ENCODE results near the gene DUOX2.
"Not testable (repeated sequence)": the region's sequence is repeated elsewhere in the genome, so short reads cannot be mapped to it uniquely, and the experiment has no call there.

Gene DUOX2

GRCh38 chr15:45099549-45100165 lies 14.3 kb downstream of the DUOX2 start:
- DNase-seq: no peak

GRCh38 chr15:45097466-45097865 lies 16.5 kb downstream of the DUOX2 start:
- no peak for DNase-seq

GRCh38 chr15:45095661-45096060 lies 18.3 kb downstream of the DUOX2 start:
- no peak for DNase-seq

GRCh38 chr15:45094358-45094730 lies 19.6 kb downstream of the DUOX2 start:
- no peak for DNase-seq

GRCh38 chr15:45093622-45094357 lies 20.2 kb downstream of the DUOX2 start:
- no peak for DNase-seq

- no peak for DNase-seq
Measured at GRCh38 chr15:45093013-45093412, 21.0 kb downstream of the DUOX2 start.

- no peak for DNase-seq
Measured at GRCh38 chr15:45091576-45091975, 22.4 kb downstream of the DUOX2 start.

GRCh38 chr15:45091161-45091560 lies 22.8 kb downstream of the DUOX2 start:
- DNase-seq: peak; percentile 31

- no peak for DNase-seq
Measured at GRCh38 chr15:45089712-45090373, 24.1 kb downstream of the DUOX2 start.

GRCh38 chr15:45088801-45089711 lies 24.9 kb downstream of the DUOX2 start:
- no peak for DNase-seq

GRCh38 chr15:45087513-45087912 lies 26.5 kb downstream of the DUOX2 start:
- DNase-seq: no peak

- DNase-seq: no peak
Measured at GRCh38 chr15:45084163-45084562, 29.8 kb downstream of the DUOX2 start.

- DNase-seq: no peak
Measured at GRCh38 chr15:45083223-45083622, 30.7 kb downstream of the DUOX2 start.

- not testable (repeated sequence) for DNase-seq
Measured at GRCh38 chr15:45082412-45082811, 31.6 kb downstream of the DUOX2 start.

- not testable (repeated sequence) for DNase-seq
Measured at GRCh38 chr15:45080593-45080992, 33.4 kb downstream of the DUOX2 start.

GRCh38 chr15:45079628-45080246 lies 34.2 kb downstream of the DUOX2 start:
- not testable (repeated sequence) for DNase-seq

GRCh38 chr15:45079201-45079600 lies 34.8 kb downstream of the DUOX2 start:
- not testable (repeated sequence) for DNase-seq

GRCh38 chr15:45077391-45077790 lies 36.6 kb downstream of the DUOX2 start:
- not testable (repeated sequence) for DNase-seq

GRCh38 chr15:45075440-45076320 lies 38.3 kb downstream of the DUOX2 start:
- DNase-seq: not testable (repeated sequence)

GRCh38 chr15:45073602-45074001 lies 40.4 kb downstream of the DUOX2 start:
- DNase-seq: not testable (repeated sequence)

GRCh38 chr15:45069942-45070360 lies 44.0 kb downstream of the DUOX2 start:
- not testable (repeated sequence) for DNase-seq
